Measurements from ENCODE around the gene NUMB. TPM values are rescaled to one million over a fixed set of nuclear protein-coding genes. Genes with fewer than 3 reads are reported as not detected.

Gene NUMB
- total RNA-seq, 1 experiment from 2014 or later, result 46.5 TPM

DNA sequence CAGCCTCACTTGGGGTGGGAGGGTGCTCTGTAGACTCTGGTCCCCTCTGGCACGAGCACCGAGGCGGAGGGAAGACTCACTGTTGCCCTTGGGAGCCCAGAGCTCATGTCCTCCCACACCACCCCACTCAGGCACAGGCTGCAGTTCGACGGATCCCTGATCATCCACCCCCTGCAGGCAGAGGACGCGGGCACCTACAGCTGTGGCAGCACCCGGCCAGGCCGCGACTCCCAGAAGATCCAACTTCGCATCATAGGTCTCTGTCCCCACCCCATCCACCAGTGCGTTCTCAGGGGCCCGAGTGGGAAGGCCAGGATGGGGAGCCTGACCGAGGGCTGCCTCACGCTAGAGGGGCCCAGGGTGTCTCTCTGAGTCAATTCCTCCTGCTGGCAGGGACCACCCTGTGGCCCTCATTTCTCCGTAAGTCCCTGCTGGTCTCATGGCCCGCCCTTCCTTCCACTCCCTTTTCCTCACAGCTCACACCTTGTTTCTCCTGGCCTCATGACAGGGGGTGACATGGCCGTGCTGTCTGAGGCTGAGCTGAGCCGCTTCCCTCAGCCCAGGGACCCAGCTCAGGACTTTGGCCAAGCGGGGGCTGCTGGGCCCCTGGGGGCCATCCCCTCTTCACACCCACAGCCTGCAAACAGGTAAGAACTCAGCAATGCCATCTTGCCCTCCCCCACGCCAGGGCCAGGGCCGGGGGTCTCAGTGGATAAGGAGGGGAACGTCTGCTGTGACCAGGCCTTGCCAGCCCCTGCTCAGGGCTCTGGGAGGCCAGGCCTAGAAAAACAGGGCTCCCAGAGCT lies 194.1 kb downstream of the NUMB start:
- H4K5ac ChIP-seq (ENCODE audit: insufficient read length, low read depth, low read length), result no peak overlapping the region
- no peak overlapping the region for H2BK15ac ChIP-seq (ENCODE audit: low read depth, low read length)
- H3K9ac ChIP-seq (ENCODE audit: extremely low read depth, insufficient read length, low read length), result no peak overlapping the region
- Mint-ChIP-seq H3K27me3 (ENCODE audit: low read depth) (peaks cover 9% of the 10 kb centered on the region), H3K4me1 (peaks cover 2 to 7% of the 10 kb centered on the region in 2 experiments; a peak in 1 of 4 replicates), H3K4me3 (no peak overlapping the region), H3K27ac (no peak overlapping the region; a peak in 1 of 7 replicates), H3K36me3 (ENCODE audit: insufficient read depth in 1 of 3, low read depth in 3 of 3) (peaks cover 3 to 5% (median 4%) of the 10 kb centered on the region in 3 experiments; a peak in 4 of 7 replicates), H3K9me3 (peaks cover 0 to 2% of the 10 kb centered on the region in 2 experiments; a peak in 1 of 5 replicates)
- H2BK5ac ChIP-seq (ENCODE audit: insufficient read length, low read length), result no peak overlapping the region
- TF ChIP-seq, protein P1, sequence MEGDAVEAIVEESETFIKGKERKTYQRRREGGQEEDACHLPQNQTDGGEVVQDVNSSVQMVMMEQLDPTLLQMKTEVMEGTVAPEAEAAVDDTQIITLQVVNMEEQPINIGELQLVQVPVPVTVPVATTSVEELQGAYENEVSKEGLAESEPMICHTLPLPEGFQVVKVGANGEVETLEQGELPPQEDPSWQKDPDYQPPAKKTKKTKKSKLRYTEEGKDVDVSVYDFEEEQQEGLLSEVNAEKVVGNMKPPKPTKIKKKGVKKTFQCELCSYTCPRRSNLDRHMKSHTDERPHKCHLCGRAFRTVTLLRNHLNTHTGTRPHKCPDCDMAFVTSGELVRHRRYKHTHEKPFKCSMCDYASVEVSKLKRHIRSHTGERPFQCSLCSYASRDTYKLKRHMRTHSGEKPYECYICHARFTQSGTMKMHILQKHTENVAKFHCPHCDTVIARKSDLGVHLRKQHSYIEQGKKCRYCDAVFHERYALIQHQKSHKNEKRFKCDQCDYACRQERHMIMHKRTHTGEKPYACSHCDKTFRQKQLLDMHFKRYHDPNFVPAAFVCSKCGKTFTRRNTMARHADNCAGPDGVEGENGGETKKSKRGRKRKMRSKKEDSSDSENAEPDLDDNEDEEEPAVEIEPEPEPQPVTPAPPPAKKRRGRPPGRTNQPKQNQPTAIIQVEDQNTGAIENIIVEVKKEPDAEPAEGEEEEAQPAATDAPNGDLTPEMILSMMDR (conservative IDR thresholded peaks at IDR 0.05), result no peak
- no peak overlapping the region for H3K23ac ChIP-seq (ENCODE audit: insufficient read length, low read depth, low read length)
- no peak overlapping the region for H3T11ph ChIP-seq (ENCODE audit: low read length)
- no peak overlapping the region for H3K4me2 ChIP-seq (ENCODE audit: insufficient read depth, insufficient read length, low read length)
- H3K4me1 ChIP-seq (ENCODE audit: insufficient read depth, low read length), result no peaks in the 10 kb centered on the region
- no peaks in the 10 kb centered on the region for H3K79me2 ChIP-seq (ENCODE audit: insufficient read depth, low read length)
- H3K14ac ChIP-seq (ENCODE audit: insufficient read depth, low read length), result no peak overlapping the region
- H3K9me3 ChIP-seq (ENCODE audit: control insufficient read depth, low read depth, low read length), result no peaks in the 10 kb centered on the region
- no peaks in the 10 kb centered on the region for H3K79me1 ChIP-seq (ENCODE audit: insufficient read depth, low read depth, low read length, poor library complexity, severe bottlenecking)
- WGBS (ENCODE audit: extremely low coverage, insufficient read length, low lambda C conversion rate), result no CpG with 5 or more reads among the region's 23 CpGs
- H4K91ac ChIP-seq (ENCODE audit: insufficient read length, low read depth, low read length), result no peak overlapping the region
- no peak for DNase-seq
- no peak overlapping the region for H2BK20ac ChIP-seq (ENCODE audit: low read depth, low read length, poor library complexity, severe bottlenecking)
- H3K27me3 ChIP-seq (ENCODE audit: insufficient read depth, low read length), result no peaks in the 10 kb centered on the region
- no peaks in the 10 kb centered on the region for H3K23me2 ChIP-seq (ENCODE audit: insufficient read length, low read depth, low read length, poor library complexity, severe bottlenecking)
- no peak overlapping the region for H3K56ac ChIP-seq (ENCODE audit: insufficient read length, low read depth, low read length)
- no peak overlapping the region for H4K8ac ChIP-seq (replicated peaks; ENCODE audit: insufficient read length, low read depth, low read length)
- H2BK12ac ChIP-seq (ENCODE audit: insufficient read length, low read depth, low read length), result no peak overlapping the region
- H3K4ac ChIP-seq (ENCODE audit: low read depth, low read length), result no peak overlapping the region
- H3K27ac ChIP-seq (ENCODE audit: insufficient read length, low read depth, low read length), result no peak overlapping the region
- no peak overlapping the region for H2BK120ac ChIP-seq (ENCODE audit: low read depth, low read length, poor library complexity, severe bottlenecking)
- no peak overlapping the region for H3K18ac ChIP-seq (ENCODE audit: insufficient read length, low read depth, low read length)
- no peak overlapping the region for H2AFZ ChIP-seq (ENCODE audit: low read length)
- no peaks in the 10 kb centered on the region for H4K20me1 ChIP-seq (ENCODE audit: control insufficient read depth, insufficient read depth, insufficient read length)
- no peak overlapping the region for H2AK5ac ChIP-seq (ENCODE audit: insufficient read length, low read length)
